Measurements from ENCODE around the gene PIK3C2B.

DNA sequence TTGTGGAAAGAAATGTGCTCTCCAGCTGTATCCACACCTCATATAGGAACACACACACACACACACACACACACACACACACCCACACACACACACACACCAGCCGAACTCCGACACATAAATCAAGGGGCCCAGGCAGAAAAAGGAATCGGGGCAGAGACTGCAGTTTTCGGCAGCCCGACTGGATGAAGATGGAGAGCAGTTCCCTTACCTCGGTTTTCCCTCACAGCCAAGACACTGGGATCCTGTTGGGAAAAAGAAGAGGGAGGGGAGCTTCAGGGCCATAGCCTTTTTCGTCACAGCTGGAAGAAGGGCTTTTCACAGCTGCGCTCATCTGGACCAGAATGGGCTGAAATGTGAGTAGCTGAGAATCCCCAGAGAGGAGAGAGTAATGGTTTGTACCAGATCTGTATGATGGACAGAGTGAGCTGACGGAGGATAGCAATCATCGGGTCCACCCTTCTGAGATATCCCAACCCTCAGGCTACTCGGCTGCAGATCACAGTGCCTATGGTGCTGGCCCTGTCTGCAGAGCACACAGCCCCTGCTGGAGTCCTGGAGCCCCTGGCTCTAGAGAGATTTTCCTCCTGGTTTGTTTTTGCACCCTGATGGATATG is 37.7 kb downstream of the PIK3C2B start:
- TF ChIP-seq, protein P1, sequence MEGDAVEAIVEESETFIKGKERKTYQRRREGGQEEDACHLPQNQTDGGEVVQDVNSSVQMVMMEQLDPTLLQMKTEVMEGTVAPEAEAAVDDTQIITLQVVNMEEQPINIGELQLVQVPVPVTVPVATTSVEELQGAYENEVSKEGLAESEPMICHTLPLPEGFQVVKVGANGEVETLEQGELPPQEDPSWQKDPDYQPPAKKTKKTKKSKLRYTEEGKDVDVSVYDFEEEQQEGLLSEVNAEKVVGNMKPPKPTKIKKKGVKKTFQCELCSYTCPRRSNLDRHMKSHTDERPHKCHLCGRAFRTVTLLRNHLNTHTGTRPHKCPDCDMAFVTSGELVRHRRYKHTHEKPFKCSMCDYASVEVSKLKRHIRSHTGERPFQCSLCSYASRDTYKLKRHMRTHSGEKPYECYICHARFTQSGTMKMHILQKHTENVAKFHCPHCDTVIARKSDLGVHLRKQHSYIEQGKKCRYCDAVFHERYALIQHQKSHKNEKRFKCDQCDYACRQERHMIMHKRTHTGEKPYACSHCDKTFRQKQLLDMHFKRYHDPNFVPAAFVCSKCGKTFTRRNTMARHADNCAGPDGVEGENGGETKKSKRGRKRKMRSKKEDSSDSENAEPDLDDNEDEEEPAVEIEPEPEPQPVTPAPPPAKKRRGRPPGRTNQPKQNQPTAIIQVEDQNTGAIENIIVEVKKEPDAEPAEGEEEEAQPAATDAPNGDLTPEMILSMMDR (conservative IDR thresholded peaks at IDR 0.05) = no peak
- TF ChIP-seq EZH2 (IDR thresholded peaks at IDR 0.05; ENCODE audit: low read depth) = no peak

Measured in PC-9 (cell line).